MM.1S (cell line): ENCODE measurements around the gene UBE3B.

Source experiments
- DNase-seq: peaks from one replicate; pipeline ENCODE4 v3.0.0-alpha.2; 2015
- H2AFZ ChIP-seq: fragments of 300-600 bp; sonication (generic); 2 replicates; pipeline ENCODE4 v1.6.0; 2016; ENCODE audit warnings: antibody characterized with exemption, low read length
- H3F3A ChIP-seq: fragments of 300-600 bp; sonication (generic); 2 replicates; pipeline ENCODE4 v1.6.1; 2016; ENCODE audit warnings: mild to moderate bottlenecking, antibody characterized with exemption, low read length, moderate library complexity, mixed read lengths; ENCODE audit not compliant: insufficient read depth
- H3K27ac ChIP-seq: fragments of 300-600 bp; sonication (generic); 2 replicates; pipeline ENCODE4 v1.5.1; 2016; ENCODE audit warnings: mild to moderate bottlenecking, low read length
- H3K27me3 ChIP-seq: fragments of 300-600 bp; sonication (generic); replicated peaks from 2 replicates; pipeline ENCODE4 v1.6.0; 2016; ENCODE audit warnings: low read length; ENCODE audit not compliant: insufficient read depth
- H3K36me3 ChIP-seq: fragments of 300-600 bp; sonication (generic); replicated peaks from 2 replicates; pipeline ENCODE4 v1.6.1; 2016; ENCODE audit warnings: mild to moderate bottlenecking, low read length, mixed read lengths; ENCODE audit not compliant: insufficient read depth
- H3K4me1 ChIP-seq: fragments of 300-600 bp; sonication (generic); 2 replicates; pipeline ENCODE4 v1.6.1; 2016; ENCODE audit warnings: low read length, mixed read lengths
- H3K4me2 ChIP-seq: fragments of 300-600 bp; sonication (generic); 2 replicates; pipeline ENCODE4 v1.6.0; 2016; ENCODE audit warnings: low read depth, low read length
- H3K4me3 ChIP-seq: fragments of 300-600 bp; sonication (generic); 2 replicates; pipeline ENCODE4 v1.5.1; 2016; ENCODE audit warnings: low read length, mixed read lengths
- H3K79me2 ChIP-seq: fragments of 300-600 bp; sonication (generic); 2 replicates; pipeline ENCODE4 v1.6.1; 2016; ENCODE audit warnings: mixed run types, low read length, mixed read lengths
- H3K9ac ChIP-seq: fragments of 300-600 bp; sonication (generic); 2 replicates; pipeline ENCODE4 v1.6.1; 2016; ENCODE audit warnings: low read length, mixed read lengths
- H3K9me2 ChIP-seq: fragments of 300-600 bp; sonication (generic); replicated peaks from 2 replicates; pipeline ENCODE4 v1.6.1; 2016; ENCODE audit warnings: mild to moderate bottlenecking, low read length, mixed read lengths; ENCODE audit not compliant: insufficient read depth
- H3K9me3 ChIP-seq: fragments of 300-600 bp; sonication (generic); replicated peaks from 2 replicates; pipeline ENCODE4 v1.6.1; 2016; ENCODE audit warnings: mild to moderate bottlenecking, low read length, mixed read lengths; ENCODE audit not compliant: insufficient read depth
- H4K20me1 ChIP-seq: fragments of 300-600 bp; sonication (generic); 2 replicates; pipeline ENCODE4 v1.6.1; 2016; ENCODE audit warnings: mild to moderate bottlenecking, low read length, moderate library complexity, mixed read lengths; ENCODE audit not compliant: insufficient read depth
- CTCF ChIP-seq: fragments of 300-600 bp; sonication (generic); IDR thresholded peaks from 2 replicates; pipeline ENCODE4 v1.5.1; 2016; ENCODE audit warnings: antibody characterized with exemption, low read length, mixed read lengths
- EZH2 ChIP-seq: fragments of 300-600 bp; sonication (generic); optimal IDR thresholded peaks from 2 replicates; pipeline ENCODE3; 2017; ENCODE audit warnings: low read depth, mild to moderate bottlenecking, antibody characterized with exemption, low read length, mixed read lengths
- EZH2phosphoT487 ChIP-seq: fragments of 300-600 bp; sonication (generic); IDR thresholded peaks from 2 replicates; pipeline ENCODE4 v1.6.1; 2018; ENCODE audit warnings: antibody characterized with exemption, low read length

The UBE3B gene

GRCh38 chr12:109459247-109459646 lies 18.2 kb upstream of the UBE3B start:
- H3K79me2 ChIP-seq, result peaks cover 42% of the 10 kb centered on the region
- no peak overlapping the region for H3K4me2 ChIP-seq
- no peaks in the 10 kb centered on the region for H3K36me3 ChIP-seq
- TF ChIP-seq EZH2 (no peak), EZH2phosphoT487 (no peak)
- no peaks in the 10 kb centered on the region for H3F3A ChIP-seq
- no peaks in the 10 kb centered on the region for H3K9me2 ChIP-seq
- no peaks in the 10 kb centered on the region for H3K9me3 ChIP-seq
- peaks cover 8% of the 10 kb centered on the region for H3K4me1 ChIP-seq
- H3K27me3 ChIP-seq, result no peaks in the 10 kb centered on the region
- no peak overlapping the region for H3K4me3 ChIP-seq
- no peak overlapping the region for H3K27ac ChIP-seq
- no peaks in the 10 kb centered on the region for H4K20me1 ChIP-seq
- no peak overlapping the region for H3K9ac ChIP-seq
- no peak overlapping the region for H2AFZ ChIP-seq
- no peak for DNase-seq

DNA sequence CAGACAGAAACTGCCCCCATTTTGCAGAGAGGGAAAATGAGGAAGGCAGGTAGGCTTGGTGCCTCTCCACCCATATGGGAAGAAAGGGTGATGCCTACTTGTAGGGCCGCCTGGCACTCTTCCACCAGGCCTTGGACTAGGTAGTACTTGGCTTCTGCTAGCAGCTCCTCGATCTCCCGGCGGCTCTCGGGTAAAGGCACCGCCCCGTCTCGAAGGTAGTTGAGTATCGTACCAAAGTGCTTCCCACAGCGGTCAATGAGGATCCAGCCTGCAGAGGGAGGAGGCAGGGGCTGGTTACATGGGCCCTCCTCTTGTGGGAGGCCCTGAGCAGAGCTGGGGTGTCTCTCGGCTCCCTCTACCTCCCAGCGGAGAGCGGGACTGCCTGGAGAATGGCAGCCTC lies 16.9 kb upstream of the UBE3B start:
- Histone ChIP-seq H3K27me3 (no peaks in the 10 kb centered on the region), H4K20me1 (no peaks in the 10 kb centered on the region), H2AFZ (no peak overlapping the region), H3K9ac (no peak overlapping the region), H3K79me2 (peaks cover 52% of the 10 kb centered on the region), H3K9me2 (no peaks in the 10 kb centered on the region), H3K4me3 (no peak overlapping the region), H3K9me3 (no peaks in the 10 kb centered on the region), H3K4me2 (no peak overlapping the region), H3K36me3 (no peaks in the 10 kb centered on the region), H3F3A (no peaks in the 10 kb centered on the region), H3K27ac (no peak overlapping the region), H3K4me1 (peaks cover 8% of the 10 kb centered on the region)
- DNase-seq, result no peak
- TF ChIP-seq EZH2, result no peak
- TF ChIP-seq CTCF, result no peak
- TF ChIP-seq EZH2phosphoT487, result no peak

DNA sequence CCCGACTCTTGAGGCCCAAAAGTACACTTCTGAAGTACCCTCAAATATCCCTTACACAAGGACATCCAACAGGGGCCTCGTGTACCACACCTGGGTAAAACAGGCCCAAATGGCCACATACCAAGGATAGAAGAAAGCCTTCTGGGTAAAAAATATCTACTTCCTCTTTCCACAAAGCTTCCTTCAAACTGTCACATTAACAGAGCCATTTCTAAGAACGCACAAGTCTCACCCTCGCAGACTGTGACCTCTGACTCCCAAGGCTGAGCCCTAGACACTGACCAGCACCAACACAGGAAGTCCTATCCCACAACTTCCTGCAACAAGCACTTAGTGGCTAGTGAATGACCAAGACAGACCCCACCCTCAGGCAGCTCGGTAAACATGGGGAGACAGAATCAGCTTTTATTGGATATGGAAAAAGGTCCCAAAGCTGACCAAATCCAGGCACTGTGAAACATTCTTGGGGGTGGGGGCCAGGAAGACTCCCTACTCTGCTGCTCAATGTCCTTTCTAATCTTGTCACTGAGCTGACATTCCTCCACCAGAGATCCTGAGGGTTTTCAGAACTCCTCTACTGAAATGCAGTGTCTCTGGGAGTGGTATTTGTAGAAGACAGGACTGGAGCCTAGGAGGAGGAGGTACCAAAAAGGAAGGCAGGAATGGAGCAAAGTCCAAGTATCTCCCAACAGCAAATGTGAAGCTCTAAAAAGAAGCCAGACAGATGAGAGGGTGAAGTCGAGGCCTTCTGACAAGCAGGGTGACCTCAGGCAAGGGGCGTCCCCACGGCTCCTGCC lies 16.2 kb upstream of the UBE3B start:
- Histone ChIP-seq H2AFZ (no peak overlapping the region), H3K27ac (peak overlapping the region; percentile 12; the same call in 1 of the 2 replicates), H3K9me3 (no peaks in the 10 kb centered on the region), H3K9me2 (no peaks in the 10 kb centered on the region), H3K27me3 (no peaks in the 10 kb centered on the region), H3K4me3 (no peak overlapping the region), H3K4me1 (peaks cover 8% of the 10 kb centered on the region), H3K4me2 (no peak overlapping the region), H3K9ac (no peak overlapping the region), H4K20me1 (no peaks in the 10 kb centered on the region), H3F3A (no peaks in the 10 kb centered on the region), H3K79me2 (peaks cover 57% of the 10 kb centered on the region), H3K36me3 (no peaks in the 10 kb centered on the region)
- TF ChIP-seq CTCF, result no peak
- TF ChIP-seq EZH2phosphoT487, result no peak
- TF ChIP-seq EZH2, result no peak
- DNase-seq, result no peak
